HG03159 (cell line): ENCODE results near the gene SCD.

Experiments
- ATAC-seq: cut with Tn5 transposase; IDR thresholded peaks from one replicate; pipeline ENCODE4 v1.9.1; 2021; ENCODE audit warnings: mild to moderate bottlenecking, moderate library complexity; ENCODE audit not compliant: unreplicated experiment

The SCD gene

GRCh38 chr10:100339236-100339635, 7.8 kb upstream of the SCD start:
- no peak for ATAC-seq

- ATAC-seq = no peak
Observed at GRCh38 chr10:100340948-100341847, 5.8 kb upstream of the SCD start.

- ATAC-seq = no peak
Observed at GRCh38 chr10:100341953-100342626, 4.9 kb upstream of the SCD start.

- ATAC-seq = no peak
Observed at GRCh38 chr10:100342627-100342972, 4.4 kb upstream of the SCD start.

- no peak for ATAC-seq
Observed at GRCh38 chr10:100344241-100344788, 2.7 kb upstream of the SCD start.

- ATAC-seq = no peak
Observed at GRCh38 chr10:100345570-100346330, 1.3 kb upstream of the SCD start.

GRCh38 chr10:100346351-100346764, 675 bp upstream of the SCD start:
- peak; percentile 63 for ATAC-seq

GRCh38 chr10:100347568-100348195, 649 bp downstream of the SCD start:
- ATAC-seq = peak; percentile 2

- no peak for ATAC-seq
Observed at GRCh38 chr10:100348389-100348927, 1.4 kb downstream of the SCD start.

GRCh38 chr10:100349087-100349486, 2.1 kb downstream of the SCD start:
- no peak for ATAC-seq

- no peak for ATAC-seq
Observed at GRCh38 chr10:100349672-100350071, 2.6 kb downstream of the SCD start.

- ATAC-seq = no peak
Observed at GRCh38 chr10:100350914-100351485, 4.0 kb downstream of the SCD start.

- no peak for ATAC-seq
Observed at GRCh38 chr10:100353770-100354485, 6.9 kb downstream of the SCD start.

GRCh38 chr10:100355086-100355485, 8.1 kb downstream of the SCD start:
- ATAC-seq = no peak

GRCh38 chr10:100356067-100357017, 9.3 kb downstream of the SCD start:
- ATAC-seq = no peak

GRCh38 chr10:100357059-100357858, 10.2 kb downstream of the SCD start:
- ATAC-seq = no peak

- no peak for ATAC-seq
Observed at GRCh38 chr10:100359030-100359432, 12.0 kb downstream of the SCD start.
